ENCODE results near the gene ORAI2.
"Not testable (repeated sequence)": the region's sequence is repeated elsewhere in the genome, so short reads cannot be mapped to it uniquely, and the experiment has no call there.

GRCh38 chr7:102479209-102479584, 45.8 kb downstream of the ORAI2 start:
- TF ChIP-seq EP300 (conservative IDR thresholded peaks at IDR 0.05; ENCODE audit: poor library complexity, severe bottlenecking); EZH2 (IDR thresholded peaks at IDR 0.05; ENCODE audit: borderline replicate concordance, insufficient read depth, low read length, poor library complexity, severe bottlenecking); RAD21 (conservative IDR thresholded peaks at IDR 0.05); POLR2AphosphoS5 (IDR thresholded peaks at IDR 0.05): not testable (repeated sequence)
- TF ChIP-seq, protein P1, sequence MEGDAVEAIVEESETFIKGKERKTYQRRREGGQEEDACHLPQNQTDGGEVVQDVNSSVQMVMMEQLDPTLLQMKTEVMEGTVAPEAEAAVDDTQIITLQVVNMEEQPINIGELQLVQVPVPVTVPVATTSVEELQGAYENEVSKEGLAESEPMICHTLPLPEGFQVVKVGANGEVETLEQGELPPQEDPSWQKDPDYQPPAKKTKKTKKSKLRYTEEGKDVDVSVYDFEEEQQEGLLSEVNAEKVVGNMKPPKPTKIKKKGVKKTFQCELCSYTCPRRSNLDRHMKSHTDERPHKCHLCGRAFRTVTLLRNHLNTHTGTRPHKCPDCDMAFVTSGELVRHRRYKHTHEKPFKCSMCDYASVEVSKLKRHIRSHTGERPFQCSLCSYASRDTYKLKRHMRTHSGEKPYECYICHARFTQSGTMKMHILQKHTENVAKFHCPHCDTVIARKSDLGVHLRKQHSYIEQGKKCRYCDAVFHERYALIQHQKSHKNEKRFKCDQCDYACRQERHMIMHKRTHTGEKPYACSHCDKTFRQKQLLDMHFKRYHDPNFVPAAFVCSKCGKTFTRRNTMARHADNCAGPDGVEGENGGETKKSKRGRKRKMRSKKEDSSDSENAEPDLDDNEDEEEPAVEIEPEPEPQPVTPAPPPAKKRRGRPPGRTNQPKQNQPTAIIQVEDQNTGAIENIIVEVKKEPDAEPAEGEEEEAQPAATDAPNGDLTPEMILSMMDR (IDR thresholded peaks at IDR 0.05; ENCODE audit: poor library complexity, severe bottlenecking), result not testable (repeated sequence)
